GM04504 (cell line): ENCODE results near the gene MUC5AC.
"Not testable (repeated sequence)": the region's sequence is repeated elsewhere in the genome, so short reads cannot be mapped to it uniquely, and the experiment has no call there.

Experiments
- DNase-seq: peaks from one replicate; pipeline ENCODE4 v3.0.0-alpha.2; 2012; ENCODE audit warnings: low read depth

Gene MUC5AC

DNA sequence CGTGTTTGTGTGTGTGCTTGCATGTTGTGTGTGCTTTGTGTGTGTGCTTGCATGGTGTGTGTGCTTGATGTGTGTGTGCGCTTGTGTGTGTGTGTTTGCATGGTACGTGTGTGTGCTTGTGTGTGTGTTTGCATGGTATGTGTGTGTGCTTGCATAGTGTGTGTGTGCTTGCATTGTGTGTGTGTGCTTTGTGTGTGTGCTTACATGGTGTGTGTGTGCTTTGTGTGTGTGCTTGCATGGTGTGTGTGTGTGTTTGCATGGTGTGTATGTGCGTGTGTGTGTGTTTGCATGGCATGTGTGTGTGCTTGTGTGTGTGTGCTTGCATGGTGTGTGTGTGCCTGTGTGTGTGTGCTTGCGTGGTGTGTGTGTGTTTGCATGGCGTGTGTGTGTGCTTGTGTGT is 10.0 kb upstream of the MUC5AC start:
- DNase-seq: no peak

DNA sequence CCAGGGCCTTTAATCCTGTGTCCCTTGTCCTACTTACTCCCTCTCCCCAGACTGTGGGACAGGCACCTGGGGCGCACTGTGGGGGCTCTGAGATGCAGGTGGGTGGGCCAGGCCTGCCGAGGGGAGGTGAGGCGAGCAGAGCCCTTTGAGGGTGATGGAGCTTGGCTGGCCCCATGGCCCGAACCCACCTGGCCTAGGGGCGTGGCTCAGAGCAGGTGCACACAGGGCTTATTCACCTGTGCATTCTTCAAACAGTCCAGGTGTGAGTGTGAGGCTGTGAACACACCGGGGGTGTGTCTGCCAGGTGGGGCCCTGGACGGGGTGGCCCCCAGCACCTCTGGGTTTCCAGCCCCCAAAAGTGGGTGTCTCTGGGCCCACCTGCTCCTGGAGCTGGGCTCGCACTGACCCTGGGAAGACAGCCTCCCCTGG is 9.0 kb upstream of the MUC5AC start:
- no peak for DNase-seq

DNA sequence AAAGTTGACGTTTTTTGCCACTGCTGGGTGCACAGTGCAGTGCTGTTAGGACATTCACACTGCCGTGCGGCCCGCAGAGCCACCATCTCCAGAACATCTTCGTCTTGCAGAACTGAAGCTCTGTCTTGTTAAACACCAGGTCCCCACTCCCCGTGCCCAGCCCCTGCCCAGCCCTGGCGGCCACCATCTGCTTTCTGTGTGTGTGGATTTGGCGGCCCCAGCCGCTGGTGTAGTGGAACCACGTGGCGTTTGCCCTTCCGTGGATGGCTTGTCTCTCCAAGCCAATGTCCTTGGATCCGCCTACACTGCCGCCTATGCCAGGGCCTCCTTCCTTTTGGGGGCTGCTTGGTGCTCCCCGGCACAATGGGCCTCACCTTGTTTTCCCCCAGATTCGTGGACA is 8.2 kb upstream of the MUC5AC start:
- no peak for DNase-seq

DNA sequence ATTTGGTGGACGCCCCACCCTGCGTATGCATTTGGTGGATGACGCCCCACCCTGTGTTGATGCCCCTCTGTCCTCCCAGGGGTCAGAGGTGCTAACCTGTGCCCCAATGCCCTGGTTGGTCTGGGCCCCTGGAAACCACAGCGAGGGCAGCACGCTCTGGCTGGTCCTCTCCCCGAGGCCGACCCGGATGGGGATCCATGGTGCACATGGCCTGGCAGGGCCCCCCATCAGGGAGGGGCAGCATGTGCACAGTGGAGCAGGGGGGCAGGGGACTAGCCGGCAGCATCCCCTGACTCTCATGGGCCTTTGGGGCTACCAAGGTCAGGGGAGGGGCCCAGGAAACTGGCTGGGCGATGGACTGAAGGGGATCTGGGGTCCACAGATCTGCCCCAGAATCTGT is 7.6 kb upstream of the MUC5AC start:
- no peak for DNase-seq

DNA sequence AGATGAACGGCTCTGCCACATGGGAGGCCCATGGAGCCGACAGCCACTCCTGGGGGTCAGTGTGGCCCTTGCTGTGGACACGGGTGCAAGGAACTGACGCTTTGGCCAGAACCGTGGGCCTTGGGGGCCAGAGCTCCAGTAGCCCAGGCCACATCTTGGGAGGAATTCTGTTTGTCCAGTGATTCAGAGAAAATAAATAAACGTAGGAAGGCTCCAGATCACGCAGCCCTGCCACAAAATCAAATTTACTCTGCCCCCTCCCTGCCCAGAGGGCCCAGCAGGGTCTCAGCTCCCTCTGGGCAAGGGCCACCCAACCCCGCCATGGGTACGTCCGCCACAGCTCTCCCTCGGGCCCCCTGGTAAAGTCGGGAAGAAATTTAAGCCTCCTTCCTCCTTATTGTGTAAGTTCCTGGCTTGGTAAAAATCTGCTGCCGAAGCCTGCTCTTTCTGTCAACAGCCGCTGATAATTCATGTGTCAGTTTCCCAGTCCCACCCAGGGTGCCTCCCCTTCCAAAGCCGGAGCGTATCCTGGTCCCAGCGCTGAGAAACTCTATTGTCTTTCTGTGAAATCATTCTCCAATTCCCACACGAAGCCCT is 6.9 kb upstream of the MUC5AC start:
- peak; percentile 10 for DNase-seq

DNA sequence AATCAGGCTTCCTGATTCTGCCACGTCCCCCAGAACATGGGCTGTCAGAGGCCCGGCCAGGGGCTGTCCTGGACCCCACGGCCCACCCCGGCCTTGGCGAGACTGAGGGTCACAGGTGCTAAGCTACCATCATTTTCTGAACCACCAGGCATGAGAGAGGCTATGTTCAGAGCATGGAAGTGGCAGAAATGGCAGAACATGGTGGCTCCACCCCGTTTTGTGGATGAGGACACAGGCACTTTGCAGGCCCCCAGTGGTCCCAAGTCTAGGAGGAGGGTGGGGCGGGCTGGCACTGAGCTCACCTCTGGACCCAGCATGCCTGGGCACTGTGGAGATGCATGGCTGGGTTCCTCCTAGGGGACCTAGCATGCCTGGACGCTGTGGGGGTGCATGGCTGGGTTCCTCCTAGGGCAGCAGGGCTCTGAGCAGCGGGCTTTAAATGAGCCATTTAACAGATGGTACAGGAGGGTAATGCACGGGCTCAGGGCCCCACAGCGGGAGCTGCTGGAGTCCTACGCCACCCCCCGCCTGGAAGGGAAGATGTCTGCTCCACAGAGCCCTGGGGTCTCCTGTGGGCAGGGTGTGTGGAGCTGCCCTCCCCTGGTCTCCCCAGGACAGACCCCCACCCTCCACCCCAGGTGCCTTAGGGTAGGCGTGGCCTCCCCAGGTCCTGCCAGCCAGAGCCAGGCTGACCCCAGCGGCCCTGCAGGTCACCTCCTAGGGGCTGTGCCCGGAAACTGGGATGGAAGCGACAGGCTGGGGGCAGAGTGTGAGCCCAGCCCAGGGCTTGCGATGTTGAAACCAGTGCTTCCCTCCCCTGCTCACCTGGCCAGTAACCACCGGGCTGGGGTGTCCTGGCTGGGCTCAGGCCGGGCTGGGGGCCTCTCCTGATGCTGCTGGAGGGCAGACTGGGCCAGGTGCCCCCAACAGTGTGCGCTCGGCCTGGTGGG is 6.1 kb upstream of the MUC5AC start:
- no peak for DNase-seq

DNA sequence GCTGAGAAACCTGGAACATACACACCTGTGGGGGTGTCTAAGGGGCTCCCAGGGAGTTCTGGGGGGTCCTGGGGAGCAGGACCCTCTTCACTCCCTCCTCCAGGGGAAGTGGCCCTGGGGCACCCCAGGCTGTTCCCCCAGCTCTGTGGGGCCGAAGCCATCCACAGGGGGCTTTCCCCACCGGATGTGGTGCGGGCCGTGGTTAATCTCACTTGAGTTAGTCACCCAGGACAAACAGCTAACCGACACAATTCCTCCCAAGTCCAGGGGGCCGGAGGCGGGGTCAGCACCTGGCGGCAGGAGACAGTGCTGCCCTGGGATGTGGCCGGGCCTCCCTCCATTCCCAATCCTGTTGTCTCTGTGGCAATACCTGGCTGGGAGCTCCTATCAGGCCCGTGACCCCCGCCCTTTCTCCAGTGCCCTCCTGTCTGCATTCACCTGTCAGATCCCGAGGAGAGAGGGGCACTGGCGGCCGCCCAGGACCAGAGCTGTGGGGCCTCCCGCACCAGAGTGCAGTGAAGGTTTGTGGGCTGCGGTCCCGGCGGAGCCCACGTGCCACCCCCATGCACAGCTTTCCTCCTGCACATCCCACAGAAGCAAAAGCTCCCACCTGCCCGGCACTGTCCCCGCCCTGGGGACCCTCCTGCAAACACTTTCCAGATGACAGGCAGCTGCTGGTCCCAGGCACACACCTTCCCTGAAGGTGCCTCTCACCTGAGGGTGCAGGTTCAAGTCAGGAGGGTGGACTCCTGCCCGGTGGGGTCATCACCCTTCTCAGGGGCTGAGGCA is 5.2 kb upstream of the MUC5AC start:
- DNase-seq: no peak

GRCh38 chr11:1153105-1153950 is 4.4 kb upstream of the MUC5AC start:
- no peak for DNase-seq

DNA sequence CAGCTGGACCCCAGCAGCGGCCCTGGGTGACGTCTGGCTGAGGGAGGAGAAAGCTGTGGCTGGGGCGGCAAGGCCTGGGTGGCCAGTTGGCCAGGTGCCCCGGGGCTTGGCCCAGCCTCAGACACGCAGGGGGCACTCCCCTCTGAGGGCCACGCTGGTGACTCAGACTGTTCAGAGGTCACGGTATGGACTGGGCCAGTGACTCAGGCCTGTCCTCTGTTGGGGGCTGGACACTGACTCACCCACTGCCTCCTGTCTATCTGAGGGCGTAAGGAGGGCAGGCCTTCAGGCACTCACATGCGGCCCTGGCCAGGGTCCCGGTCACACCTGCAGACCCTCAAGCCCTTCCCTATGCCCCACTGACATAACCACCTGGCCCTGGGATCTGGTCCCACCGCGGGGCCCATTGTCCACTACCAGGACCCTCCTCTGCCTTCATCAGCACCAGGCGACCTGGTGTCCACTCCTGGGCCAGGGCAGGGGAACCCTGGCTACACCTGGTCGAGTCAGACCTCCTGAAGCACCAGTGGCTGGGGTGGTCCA is 3.7 kb upstream of the MUC5AC start:
- DNase-seq: peak; percentile 94

GRCh38 chr11:1154656-1155055 is 3.1 kb upstream of the MUC5AC start:
- DNase-seq: not testable (repeated sequence)

- no peak for DNase-seq
These were observed 2.5 kb upstream of the MUC5AC start for GRCh38 chr11:1155274-1155693.

DNA sequence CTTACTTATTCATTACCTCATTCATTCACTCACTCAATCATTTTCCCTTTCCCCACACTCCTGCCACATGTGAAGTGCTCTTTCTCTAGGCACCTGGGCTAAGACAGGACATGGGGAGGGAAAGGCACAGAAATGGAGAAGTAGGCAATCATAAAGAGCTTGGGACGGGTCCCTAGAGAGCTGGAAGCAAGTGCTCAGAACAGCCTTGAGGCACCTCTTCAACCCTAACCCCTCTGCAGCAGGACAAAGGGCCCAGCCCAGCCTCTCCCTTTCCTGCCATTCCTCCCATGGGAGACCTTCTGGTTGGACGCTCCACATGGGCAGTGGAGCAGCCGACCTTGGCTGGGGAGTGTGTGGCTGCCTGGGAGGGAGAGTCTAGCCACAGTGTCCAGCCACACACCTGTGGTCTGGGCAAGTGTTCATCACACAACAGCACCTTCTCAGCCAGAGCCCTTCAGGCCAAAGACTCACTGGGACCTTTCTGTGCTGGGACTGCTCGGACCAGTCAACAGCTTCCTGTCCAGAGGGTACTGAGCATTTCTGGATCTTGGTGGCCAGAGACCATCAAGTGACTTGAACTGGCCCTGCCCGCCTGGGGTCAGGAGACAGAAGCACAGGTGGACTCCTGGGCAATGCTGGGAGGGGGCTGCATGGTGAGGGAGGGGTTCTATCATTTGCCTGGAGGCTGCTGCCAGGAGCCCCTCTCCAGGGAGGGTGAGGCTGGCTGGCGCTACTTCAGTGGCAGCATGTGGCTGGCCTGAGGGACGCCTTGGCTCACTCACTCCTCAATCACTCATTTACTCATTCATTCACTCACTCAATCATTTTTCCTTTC is 1.0 kb upstream of the MUC5AC start:
- DNase-seq: no peak

DNA sequence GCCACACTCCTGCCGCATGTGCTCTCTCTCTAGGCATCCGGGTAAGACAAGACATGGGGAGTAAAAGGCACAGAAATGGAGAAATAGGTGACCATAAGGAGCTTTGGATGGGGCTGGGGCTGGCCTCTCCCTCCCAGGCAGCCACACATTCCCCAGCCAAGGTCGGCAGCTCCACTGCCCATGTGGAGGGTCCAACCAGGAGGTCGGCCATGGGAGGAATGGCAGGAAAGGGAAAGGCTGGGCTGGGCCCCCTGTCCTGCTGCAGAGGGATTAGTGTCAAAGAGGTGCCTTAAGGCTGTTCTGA is 460 bp upstream of the MUC5AC start:
- no peak for DNase-seq

GRCh38 chr11:1158681-1159487 is 1.1 kb downstream of the MUC5AC start:
- no peak for DNase-seq

DNA sequence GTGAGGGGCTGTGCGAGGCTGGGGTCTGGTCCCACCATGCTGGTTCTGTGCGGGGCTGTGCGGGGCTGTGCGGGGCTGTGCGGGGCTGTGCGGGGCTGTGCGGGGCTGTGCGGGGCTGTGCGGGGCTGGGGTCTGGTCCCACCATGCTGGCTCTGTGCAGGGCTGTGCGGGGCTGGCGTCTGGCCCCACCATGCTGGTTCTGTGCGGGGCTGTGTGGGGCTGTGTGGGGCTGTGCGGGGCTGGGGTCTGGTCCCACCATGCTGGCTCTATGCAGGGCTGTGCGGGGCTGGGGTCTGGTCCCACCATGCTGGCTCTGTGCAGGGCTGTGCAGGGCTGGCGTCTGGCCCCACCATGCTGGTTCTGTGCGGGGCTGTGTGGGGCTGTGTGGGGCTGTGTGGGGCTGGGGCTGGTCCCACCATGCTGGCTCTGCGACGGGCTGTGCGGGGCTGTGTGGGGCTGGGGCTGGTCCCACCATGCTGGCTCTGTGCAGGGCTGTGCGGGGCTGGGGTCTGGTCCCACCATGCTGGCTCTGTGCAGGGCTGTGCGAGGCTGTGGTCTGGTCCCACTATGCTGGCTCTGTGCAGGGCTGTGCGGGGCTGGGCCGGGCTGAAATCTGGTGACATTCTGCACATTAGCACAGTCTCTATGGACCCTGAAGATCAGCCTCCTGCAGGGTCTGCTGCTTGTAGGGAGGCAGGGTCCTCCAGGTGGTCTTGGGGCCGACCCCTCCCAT is 1.9 kb downstream of the MUC5AC start:
- not testable (repeated sequence) for DNase-seq

DNA sequence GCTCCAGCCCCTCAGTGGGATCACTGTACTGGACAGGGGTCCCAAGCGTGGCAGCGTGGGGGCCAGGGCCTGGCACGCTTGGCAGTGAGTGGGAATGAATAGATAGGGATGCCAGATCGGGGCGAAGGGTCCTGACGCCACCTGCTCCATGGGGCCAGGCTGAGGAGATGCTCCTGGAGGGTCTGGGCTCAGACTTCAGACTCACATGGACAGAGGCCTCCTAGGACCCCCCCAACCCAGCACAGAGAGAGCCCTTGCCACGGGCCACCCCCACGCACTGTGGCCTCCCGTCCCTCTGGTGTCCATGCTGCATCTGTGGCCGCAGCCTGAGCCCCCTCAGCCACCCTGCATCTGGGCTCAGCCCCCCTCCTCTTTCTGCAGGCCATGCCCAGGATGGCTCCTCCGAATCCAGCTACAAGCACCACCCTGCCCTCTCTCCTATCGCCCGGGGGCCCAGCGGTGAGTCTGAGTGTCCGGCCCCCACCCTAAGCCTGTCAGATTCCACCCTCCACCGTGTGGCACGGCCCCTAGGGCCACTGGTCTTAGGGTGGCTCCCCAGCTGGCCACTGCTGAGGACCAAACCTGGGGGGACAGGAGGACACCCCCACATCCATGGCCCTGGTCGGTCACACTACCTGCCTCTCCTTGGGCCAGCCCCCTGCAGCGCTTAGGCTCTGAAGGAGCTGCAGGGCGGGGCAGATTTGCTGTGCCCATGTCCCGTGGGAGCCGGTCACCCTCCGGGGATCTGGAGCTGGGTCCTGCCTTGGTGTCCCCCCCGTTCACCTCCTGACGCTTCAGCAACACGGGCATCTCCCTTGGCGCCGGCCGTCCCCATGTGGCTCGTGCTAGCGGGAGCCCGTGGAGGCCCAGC is 2.7 kb downstream of the MUC5AC start:
- DNase-seq: no peak

DNA sequence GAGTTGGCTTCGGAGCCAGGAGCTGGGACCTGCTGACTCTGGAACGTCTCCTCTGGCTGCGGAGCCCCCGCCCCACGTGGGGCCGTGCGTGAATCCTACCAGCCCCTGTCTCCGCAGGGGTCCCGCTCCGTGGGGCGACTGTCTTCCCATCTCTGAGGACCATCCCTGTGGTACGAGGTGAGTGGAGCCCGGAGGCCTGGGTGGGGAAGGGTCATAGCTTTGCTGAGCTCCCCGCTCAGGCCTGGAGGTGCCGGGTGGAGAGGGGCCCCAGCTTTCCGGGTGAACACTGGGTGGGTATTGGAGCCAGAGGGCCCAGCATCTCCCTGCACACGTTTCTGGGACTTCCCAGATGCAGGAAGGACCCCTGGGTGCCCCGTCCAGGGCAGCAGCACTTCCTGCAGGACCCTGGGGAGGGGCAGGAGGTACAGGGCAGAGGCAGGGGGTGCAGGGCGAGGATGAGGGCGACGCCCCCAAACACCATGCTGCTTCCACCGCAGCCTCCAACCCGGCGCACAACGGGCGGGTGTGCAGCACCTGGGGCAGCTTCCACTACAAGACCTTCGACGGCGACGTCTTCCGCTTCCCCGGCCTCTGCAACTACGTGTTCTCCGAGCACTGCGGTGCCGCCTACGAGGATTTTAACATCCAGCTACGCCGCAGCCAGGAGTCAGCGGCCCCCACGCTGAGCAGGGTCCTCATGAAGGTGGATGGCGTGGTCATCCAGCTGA is 3.8 kb downstream of the MUC5AC start:
- no peak for DNase-seq

GRCh38 chr11:1162138-1162475 is 4.4 kb downstream of the MUC5AC start:
- no peak for DNase-seq
